Astrocyte of the hippocampus (primary cell): ENCODE measurements around the gene SFMBT1.

ENCODE experiments used
- DNase-seq: peaks from one replicate; pipeline ENCODE4 v3.0.0; 2011; ENCODE audit warnings: low read depth, low spot score

Gene SFMBT1

DNA sequence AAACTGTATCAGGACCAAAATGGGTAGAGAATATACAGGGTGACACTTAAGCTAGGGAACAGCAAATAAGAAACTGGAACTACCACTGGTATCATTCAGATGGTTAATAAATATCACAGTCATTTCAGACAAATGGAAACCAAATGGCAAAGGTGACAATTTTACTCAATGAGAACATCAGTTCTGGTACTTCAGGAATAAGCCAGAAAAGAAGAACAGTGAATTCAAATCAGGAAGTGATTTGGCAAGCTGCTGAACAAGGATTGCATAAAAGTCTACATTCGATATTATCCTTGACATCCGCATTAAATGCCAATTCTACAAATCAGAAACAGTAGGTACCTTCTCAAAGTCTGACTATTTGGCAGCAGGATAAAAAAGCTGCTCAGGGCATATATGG, 125.0 kb downstream of the SFMBT1 start:
- no peak for DNase-seq

DNA sequence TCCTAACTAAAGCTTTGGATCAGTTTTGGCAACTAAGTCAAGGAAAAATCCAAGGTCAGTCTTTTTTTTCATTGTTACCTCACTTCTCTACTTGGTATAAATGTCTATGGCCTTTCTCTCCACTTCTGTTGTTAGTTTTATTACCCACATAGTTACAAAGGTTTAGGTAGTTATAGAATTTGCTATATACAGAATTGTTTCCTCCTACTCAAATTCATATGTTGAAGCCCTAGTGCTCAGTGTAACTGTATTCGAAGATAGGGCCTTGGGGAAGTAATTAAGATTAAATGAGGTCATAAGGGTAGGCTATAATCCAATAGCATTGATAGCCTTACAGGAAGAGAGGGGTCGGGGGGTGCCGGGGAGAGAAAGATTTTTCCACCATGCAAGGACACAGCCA, 128.8 kb downstream of the SFMBT1 start:
- DNase-seq, result no peak

DNA sequence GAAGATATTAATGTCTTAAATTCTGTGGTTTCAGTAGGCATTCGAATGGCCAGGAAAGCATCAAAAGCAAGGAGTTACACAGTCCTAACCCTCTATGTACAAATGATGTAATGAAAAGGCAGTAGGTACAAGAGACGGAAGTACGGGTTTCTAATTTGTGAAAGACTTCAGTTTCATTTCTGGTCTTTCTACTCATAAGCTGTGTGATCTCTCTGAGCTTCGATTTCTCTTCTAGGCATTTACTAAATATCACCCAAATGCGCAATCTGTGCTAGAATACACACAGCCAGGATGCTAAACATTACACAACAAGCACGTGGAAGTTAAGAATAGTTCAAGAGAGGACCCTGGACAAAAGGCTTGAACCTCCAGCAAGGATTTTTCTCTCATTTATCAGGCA, 130.6 kb downstream of the SFMBT1 start:
- no peak for DNase-seq

DNA sequence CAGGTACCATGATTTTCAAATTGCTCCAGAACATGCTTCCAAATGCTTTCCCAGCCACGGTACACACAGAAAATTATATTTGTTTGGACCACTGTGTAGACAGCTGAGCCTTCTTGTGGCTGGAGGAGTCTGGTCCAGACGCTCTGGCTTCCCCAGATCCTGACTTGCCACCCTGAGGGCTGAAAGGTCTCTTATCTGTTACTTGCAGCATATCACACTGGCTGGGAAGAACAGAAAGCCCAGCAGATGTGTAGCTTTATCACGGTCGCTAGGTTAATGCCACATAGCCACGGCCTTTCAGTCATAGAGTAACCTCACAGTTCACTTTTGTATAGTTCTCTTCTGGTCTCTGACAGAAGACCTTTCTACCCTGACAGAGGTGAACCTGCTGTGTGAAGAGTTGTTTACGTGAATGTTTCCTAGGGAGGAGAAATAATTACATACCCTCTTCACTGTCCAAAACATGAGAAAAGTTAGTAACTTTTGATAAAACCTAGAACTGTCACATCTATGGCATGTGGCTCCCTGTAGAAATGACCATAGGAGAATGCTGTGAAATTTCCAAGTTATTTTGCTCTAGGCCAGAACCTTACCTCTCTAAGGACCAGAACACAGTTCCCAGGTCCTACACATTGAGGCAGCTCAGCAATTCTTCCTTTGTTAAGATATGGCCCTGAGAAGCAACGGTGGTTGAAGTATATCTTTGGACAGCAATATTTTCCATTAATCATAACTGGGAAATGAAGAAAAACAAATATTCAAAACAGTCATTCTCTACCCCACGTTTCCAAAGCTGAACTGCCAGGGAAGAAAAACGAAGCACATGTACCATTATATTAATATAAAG, 132.8 kb downstream of the SFMBT1 start:
- no peak for DNase-seq

GRCh38 chr3:52910823-52911222, 135.1 kb downstream of the SFMBT1 start:
- DNase-seq, result no peak

GRCh38 chr3:52907497-52907896, 138.4 kb downstream of the SFMBT1 start:
- DNase-seq, result no peak

DNA sequence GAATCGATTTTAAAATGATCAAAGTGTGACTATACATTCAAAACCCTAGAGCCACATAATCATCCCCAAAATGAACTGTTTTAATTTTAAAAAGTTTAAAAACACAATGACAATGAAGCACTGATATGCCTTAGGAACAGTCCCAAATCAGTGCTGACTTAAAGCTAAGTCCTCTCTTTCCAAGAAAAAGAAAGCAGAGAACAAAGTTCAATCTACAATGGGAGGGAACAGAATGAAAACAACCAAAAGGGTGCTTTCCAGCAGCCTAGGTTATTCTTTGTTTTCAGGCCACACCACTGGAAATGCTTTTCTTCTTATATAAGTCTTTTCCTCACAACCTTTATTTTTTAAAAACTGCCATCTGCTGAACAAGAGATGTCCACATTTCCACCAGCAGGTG, 141.3 kb downstream of the SFMBT1 start:
- no peak for DNase-seq

DNA sequence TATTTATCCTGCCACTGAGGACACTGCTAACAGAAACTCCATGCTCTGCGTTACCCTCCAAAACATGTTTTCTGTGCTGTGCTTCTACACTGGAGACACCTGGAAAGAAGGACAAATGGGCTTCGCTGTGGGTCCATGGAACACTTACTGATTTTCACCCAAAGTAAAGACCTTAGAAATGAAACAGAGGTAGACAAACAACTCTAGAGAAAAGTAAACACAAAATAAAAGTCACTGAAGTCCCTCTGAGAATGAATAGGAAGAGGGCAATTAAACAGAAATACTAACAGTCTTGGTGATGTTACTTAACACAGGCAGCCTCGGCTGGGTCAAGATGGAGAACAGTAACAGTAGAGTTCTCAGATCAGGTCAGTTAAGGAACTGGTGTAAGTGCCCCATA, 141.9 kb downstream of the SFMBT1 start:
- no peak for DNase-seq

- DNase-seq, result peak; percentile 95
Measured at GRCh38 chr3:52897130-52898122, 148.4 kb downstream of the SFMBT1 start, which contains the start of gene STIMATE. STIMATE (minus strand) TSS chr3:52897548; CDS start chr3:52897450, 98 bp downstream.

- peak; percentile 6 for DNase-seq
Measured at GRCh38 chr3:52896613-52897012, 149.3 kb downstream of the SFMBT1 start.

DNA sequence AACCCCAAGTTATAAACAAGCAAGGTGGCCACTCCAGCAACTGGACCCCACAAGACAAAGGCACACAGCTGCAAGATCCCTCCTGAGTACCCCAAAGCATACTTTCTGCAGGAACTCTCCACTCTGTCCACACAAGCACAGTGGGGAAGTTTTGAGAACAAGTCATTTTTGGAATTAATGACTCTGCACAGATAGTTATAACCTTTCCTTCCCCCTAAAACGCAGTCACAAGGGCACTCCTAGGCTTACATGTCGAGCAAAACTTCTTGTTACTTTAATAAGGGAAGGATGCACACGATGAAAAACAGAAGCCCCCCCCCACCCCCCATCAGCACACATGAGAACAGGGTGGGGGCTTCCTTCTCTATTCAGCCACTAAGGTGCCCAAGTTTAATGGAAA, 149.7 kb downstream of the SFMBT1 start:
- no peak for DNase-seq

GRCh38 chr3:52895418-52895817, 150.5 kb downstream of the SFMBT1 start:
- DNase-seq, result no peak

DNA sequence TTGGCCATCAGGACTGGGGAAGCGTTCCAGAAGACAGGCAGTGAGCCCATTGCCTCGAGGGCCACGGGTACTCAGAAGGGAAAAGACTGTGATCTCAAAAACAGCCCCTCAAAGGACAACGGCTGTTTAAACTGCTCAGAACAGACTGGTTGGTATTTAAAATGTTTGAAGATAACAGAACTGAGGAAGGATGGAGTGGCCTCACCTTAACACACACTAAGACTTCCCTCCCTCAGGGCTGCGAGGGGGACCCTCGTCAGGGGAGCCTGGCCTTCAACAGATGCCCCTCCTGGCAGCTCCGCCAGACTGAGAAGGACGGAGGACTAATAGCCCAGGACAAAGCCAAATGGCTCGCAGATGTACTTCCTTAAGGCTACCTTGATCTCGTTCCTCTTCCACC, 151.1 kb downstream of the SFMBT1 start:
- no peak for DNase-seq

- DNase-seq, result no peak
Measured at GRCh38 chr3:52893723-52894122, 152.2 kb downstream of the SFMBT1 start.

DNA sequence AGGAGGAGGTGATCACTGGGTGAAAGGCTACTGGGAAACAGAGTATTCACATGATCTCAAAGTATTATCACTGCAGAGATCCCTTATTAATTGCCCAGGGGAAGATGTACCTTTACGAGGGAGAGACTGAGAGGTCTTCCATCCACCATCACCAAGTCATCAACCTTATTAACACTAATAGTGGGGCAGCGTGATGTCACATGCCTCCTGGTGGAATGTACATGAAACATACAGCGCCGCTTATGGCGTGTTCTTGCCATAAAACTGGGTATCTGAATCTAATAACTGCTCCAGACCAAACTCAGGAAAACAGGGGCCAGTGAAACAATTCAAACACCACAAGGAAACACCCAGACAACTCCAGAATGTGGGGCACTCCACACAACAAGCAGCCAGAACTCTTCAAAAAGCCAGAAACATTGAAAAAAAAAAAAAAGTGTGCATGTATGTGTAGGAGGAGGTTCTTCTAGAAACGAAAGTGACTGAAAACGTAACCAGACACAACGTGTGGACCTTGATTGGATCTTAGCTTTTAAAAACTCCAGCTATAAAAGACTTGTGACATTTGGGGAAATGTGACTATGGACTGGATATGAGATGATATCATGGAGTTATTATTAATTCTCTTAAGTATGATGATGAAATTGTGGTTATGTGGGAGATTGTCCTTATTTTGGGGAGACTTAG, 153.1 kb downstream of the SFMBT1 start:
- DNase-seq, result no peak

DNA sequence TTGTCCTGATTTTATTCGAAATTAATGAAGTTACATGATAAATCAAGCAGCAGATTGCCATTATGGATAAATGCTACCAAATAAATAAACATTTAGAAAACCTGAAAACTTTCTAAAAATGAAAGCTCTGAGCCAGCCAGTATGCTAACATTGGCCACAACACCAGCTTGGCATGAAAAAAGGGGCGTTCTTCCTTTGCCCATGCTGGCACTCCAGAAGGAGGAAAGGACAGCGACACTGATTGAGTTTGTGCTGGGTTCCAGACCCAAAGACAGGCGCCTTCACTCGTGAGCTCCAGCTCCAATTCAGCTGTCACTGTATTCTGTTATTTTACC, 153.6 kb downstream of the SFMBT1 start:
- DNase-seq, result no peak

DNA sequence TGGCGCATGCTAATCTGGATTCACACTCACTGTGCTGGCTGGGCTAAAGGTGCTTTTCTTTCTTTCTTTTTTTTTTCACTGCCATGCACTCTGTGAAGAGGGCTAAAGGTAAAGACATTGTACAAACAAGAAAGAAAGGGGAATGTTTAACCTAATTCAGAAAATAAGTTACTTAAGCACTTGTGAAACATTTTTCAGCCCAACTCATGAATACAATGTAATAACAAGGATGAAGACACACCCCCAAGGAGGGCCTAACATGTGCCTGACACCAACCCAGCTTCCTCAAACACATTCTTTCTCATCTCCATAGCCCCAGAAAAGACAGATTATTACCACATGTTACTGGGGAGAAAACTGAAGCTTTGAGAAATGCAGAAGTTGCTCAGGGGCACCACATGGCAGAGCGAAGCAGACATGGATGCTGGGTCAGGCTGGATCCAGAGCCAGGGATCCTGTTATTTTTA, 154.2 kb downstream of the SFMBT1 start:
- no peak for DNase-seq

DNA sequence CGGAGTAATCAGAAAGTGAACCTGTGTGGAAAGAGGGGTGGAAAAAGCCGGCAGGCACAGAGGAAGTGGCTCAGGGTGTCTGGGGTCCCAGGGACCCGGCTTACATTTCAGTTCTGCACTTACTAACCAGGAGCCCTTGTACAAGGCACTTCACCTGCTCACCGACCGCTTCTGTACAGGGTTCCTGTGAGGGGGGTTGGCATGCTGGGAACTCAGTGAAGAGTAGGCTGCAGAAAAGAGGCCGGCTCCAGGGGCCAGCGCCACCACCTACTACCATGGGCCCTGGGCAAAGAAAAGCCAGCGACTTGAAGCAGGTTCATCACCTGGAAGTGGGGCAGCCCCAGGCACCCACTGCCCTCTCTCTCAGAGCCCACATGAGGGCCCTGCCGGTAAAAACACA, 154.7 kb downstream of the SFMBT1 start:
- DNase-seq, result no peak

GRCh38 chr3:52890735-52891134, 155.1 kb downstream of the SFMBT1 start:
- no peak for DNase-seq

- no peak for DNase-seq
Measured at GRCh38 chr3:52889901-52890300, 156.0 kb downstream of the SFMBT1 start.

- no peak for DNase-seq
Measured at GRCh38 chr3:52887166-52887565, 158.7 kb downstream of the SFMBT1 start.
